Activated naive CD8-positive, alpha-beta T cell treated with anti-CD3 and anti-CD28 coated beads, Interleukin-2, amount 50 U/mL, for 16 hours (primary cell): Measurements from ENCODE around the gene EGLN1.

Source experiments
- DNase-seq: peaks from one replicate; pipeline ENCODE4 v3.0.0-alpha.2; 2020; ENCODE audit warnings: low read depth, low spot score

Gene EGLN1

DNA sequence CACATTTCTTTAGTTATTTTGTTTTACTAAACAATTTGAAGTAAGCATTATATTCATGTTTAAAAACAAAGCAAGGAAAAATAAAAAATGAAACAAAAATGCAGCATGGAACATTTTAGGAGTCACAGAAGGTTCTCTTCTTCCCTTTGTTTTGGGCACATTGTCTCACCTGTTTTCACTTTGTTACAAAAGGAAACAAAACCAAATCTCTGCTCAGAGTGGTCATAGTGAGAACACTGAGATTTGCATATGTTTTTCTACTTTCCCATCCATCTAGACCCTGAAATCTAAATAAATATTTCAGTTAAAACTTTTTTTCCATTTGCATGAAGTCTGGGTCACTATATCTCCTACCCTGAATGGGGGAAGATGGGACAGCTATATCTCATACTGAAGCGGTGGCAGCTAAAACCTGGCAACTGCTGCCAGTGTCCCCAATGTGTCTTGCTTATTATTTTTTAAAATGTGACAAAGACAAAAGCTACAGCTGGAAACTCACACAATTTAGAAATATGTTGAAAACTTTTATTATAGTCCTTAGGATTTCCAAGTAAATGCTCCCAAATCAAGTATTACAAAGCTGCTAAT is 87.9 kb downstream of the EGLN1 start:
- DNase-seq = no peak

GRCh38 chr1:231332761-231333160 is 89.3 kb downstream of the EGLN1 start:
- DNase-seq = no peak

- DNase-seq = no peak
Observed at GRCh38 chr1:231329483-231329882, 92.6 kb downstream of the EGLN1 start.

GRCh38 chr1:231327617-231328016 is 94.5 kb downstream of the EGLN1 start:
- no peak for DNase-seq

DNA sequence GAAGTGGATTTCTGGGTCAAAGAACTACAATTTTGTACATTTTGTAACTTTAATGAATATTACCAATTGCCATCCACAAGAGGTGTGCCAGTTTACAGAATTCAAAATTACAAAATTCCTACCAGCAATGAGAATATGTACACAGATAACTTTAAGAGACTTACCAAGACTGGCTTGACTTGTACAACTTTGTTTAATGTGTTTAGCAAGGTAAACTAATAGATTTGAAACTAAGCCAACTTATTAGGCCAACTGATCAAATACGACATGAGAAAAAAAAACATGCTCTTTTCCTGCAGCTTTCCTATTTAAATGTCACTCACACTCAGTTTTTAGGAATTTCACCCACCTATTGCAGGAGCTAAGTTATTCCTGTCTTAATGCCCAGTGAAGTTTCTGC is 95.8 kb downstream of the EGLN1 start:
- DNase-seq = no peak

- DNase-seq = no peak
Observed at GRCh38 chr1:231324660-231325059, 97.4 kb downstream of the EGLN1 start.

DNA sequence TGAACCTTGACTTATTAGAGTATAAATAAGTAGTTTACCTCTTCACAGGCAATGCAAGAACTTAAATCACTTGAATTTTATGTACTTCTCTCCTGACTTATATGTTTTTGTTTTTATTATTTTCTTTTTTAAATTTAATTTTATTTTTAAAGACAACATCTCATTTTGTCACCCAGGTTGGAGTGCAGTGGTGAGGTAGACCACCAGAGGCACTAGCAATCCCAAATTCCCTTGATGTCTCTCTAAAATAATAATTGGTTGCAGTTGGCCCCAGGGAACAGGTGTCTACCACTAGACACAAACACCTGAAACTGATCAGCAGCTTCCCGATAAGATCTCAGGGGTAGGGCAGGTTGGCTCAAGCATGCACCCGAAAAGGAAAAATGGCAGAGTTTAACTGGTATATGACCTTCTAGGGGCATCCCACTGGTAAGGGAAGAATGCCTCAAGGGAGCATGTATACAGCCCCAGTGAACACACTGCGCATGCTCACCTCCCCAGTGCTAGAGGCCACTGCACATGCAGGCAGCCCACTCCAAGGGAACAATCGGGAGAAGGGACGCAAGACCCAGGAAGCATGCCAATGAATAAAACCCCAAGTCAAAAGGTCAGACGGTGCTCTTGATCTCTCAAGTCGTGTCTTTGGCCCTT is 99.1 kb downstream of the EGLN1 start:
- DNase-seq = no peak

- DNase-seq = no peak
Observed at GRCh38 chr1:231319080-231319479, 103.0 kb downstream of the EGLN1 start.

- DNase-seq = no peak
Observed at GRCh38 chr1:231318568-231318967, 103.5 kb downstream of the EGLN1 start.

DNA sequence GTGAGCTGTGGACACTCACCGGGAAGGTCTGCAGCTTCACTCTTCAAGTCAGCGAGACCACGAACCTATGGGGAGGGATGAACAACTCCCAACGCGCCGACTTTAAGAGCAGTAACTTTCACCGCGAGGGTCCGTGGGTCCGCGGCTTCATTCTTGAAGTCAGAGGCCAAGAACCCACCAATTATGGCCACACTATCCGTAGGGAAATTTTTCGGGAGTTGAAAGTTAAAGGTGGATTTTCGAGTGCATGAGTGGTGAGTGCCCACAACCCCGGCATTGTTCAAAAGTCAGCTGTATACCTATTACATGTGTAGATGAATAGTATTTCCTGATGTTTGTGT is 104.1 kb downstream of the EGLN1 start:
- no peak for DNase-seq

DNA sequence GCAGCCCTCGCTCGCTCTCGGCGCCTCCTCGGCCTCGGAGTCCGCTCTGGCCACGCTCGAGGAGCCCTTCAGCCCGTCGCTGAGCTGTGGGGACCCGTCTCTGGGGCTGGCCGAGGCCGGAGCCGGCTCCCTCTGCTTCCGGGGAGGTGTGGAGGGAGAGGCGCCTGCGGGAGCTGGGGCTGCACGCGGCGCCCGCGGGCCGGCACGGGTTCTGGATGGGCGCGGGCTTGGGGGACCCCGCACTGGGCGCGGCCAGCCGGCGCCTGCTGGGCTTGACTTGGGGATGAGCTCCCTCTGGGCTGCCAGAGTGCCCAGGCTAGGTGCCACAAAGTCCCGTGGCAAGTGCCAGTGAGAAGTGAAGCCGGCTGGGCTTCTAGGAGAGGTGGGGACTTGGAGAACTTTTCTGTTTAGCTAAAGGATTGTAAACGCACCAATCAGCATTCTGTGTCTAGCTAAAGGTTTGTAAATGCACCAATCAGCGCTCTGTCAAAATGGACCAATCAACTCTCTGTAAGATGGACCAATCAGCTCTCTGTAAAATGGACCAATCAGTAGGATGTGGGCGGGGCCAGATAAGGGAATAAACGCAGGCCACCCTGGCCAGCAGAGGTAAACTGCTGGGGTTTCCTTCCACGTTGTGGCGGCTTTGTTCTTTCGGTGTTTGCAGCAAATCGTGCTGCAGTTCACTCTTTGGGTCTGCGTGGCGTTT is 104.6 kb downstream of the EGLN1 start:
- no peak for DNase-seq

- DNase-seq = no peak
Observed at GRCh38 chr1:231315887-231316286, 106.2 kb downstream of the EGLN1 start.
